RCC 7860 (cell line): ENCODE data around the gene SELENOO.

ENCODE experiments used
- DNase-seq: peaks from one replicate; pipeline ENCODE4 v3.0.0-alpha.2; 2015; ENCODE audit warnings: low spot score
- FAIRE-seq: peaks from 2 replicates; lab custom pipeline; 2012; peaks lifted over from hg19 to GRCh38; lab: Jason Lieb, UNC

Gene SELENOO

DNA sequence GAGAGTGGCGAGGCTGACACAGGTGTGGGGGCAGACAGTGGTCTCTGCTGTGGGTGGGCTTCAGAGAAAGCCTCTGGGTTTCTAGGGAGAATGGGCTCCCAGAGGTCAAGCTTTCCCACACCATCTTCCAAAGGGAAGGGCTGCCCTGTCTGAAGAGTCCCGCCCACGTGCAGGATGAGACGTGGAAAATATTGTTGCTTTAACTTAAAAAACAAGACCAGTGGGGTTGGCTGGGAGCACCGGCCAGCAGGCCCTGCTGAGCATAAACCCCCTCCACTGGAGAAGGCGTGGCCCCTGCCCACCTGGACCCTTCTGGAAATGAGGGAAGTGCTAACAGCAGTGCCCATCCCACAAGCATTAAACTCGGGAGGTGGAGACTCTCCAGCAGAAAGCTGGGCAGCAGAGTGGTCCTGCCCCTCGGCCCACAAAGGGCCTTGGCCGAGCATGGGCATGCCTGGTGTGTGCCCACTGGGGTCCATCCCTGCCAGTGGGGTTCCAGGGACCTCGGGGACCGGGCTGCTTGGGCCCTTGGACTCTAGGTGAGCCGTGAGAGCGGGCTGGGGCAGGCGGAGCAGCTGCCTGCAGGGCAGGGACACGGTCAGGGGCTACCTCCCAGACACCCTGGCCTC, 15.4 kb downstream of the SELENOO start:
- FAIRE-seq, result no peak
- no peak for DNase-seq

DNA sequence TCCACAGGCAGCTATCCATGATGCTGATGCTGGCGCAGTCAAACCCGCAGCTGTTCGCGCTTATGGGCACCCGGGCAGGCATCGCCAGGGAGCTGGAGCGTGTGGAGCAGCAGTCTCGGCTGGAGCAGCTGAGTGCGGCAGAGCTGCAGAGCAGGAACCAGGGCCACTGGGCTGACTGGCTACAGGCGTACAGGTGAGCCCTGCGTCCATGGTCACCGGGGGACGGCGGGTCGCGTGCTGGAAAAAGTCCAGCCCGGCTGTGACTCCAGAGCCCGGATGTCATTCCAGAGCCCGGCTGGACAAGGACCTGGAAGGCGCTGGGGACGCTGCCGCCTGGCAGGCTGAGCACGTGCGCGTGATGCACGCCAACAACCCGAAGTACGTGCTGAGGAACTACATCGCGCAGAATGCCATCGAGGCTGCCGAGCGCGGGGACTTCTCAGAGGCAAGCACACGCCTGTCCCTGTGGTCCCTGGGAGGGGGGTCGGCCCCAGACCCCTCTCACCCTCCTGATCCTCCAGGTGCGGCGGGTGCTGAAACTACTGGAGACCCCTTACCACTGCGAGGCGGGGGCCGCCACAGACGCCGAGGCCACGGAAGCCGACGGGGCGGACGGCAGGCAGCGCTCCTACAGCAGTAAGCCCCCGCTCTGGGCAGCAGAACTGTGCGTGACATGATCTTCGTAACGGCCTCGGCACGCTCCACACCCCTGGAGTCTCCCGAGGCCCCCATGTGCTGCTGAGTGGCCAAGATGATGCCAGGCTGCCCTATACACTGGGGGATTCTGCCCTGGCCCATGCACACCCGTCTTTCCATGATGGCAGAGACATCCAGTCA, 16.1 kb downstream of the SELENOO start:
- DNase-seq (no peak), FAIRE-seq (no peak)

DNA sequence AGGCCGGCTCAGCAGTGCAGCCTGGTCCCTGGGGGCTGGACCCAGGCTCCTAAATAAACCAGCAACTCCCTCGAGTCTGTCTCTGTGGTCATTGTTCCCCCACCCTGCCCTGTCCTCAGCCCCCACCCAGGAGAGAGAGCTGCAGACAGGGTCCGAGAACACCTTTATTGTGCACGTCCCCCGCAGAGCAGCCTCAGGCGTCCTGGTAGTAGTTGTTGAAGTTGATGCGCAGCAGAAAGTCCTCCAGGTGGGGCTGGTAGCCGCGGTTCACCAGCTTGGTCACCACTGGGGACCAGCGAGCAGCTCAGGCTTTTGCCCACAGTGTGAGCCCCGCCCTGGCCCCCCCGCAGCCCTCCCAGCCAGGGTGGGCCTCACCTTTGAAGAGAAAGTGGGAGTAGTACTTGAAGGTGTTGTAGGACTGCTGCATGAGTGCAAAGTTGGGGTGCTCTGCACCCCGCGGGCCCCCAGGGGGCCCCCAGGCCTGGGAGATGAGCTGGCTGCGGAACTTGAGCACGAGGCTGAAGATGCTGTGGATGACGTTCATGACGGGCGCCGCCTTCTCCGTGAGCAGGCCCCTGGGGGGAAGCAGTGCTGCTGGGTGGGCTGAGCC, 16.8 kb downstream of the SELENOO start:
- FAIRE-seq (no peak), DNase-seq (no peak)

DNA sequence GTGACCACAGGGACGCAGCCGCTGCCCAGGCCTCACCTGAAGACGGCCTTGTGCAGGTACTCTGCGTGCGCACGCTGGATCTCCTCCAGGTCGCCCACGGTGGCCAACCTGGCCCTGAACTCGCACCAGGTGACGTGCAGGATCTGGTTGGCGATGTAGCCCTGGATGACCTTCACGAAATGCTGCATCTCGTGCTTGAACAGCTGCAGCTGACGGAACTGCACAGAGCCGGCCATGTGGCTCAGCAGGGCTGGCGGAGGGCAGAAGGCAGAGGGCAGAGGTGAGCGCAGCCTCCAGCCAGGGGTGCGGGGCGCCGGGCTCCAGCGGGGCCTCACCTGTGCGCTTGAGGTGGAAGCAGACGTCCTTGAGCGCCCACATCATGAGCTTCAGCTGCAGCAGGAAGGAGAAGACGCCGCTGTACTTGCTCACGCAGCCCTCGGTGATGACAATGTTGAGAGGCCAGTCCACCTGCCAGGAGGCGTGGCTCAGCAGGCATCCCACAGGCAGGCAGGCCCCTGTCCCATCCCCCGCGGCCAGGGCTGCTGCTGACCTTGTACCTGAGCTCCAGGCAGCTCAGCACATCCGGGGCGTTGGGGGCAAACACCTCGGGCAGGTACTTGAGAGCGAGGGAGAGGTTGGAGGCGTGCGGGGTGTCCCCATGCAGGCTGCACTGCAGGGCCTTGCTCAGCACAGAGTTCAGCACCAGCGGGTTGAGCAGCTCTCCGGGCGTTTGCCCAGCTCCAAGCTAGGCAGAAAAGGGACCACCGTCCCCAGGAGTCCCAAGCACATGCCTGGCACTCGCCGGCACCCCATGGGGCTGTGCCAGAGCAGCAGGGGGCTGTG, 17.6 kb downstream of the SELENOO start:
- no peak for DNase-seq
- FAIRE-seq, result no peak

DNA sequence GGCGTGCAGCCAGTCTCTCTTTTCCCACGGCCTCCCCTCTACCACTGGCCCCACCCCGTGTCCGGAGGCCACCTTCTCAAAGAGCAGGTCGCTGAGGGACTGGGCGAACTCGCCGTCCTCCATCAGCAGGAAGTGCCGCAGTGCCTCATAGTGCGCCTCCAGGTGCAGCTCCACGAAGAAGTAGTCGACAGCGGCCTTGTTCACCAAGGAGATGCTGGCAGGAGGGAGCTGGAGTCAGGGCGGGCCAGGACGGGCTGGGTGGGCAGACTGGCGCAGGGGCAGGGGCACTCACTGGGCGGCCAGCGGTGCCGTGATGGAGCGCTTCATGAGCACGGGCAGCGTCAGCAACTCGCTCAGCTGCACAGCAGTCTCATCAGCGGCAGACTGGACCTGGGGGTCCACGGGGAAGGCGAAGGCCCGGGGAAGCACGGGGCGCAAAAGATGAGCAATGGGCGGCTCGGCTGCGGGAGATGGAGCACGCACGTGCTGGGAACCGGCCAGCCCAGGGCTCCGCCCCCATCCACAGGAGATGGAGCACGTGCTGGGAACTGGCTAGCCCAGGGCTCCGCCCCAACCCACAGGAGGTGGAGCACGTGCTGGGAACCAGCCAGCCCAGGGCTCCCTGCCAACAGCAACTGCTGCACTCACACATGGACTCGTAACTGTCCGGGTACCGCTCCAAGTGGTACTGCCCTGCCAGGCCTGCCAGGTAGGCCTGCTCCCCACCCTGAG, 18.4 kb downstream of the SELENOO start:
- no peak for DNase-seq
- FAIRE-seq, result no peak

DNA sequence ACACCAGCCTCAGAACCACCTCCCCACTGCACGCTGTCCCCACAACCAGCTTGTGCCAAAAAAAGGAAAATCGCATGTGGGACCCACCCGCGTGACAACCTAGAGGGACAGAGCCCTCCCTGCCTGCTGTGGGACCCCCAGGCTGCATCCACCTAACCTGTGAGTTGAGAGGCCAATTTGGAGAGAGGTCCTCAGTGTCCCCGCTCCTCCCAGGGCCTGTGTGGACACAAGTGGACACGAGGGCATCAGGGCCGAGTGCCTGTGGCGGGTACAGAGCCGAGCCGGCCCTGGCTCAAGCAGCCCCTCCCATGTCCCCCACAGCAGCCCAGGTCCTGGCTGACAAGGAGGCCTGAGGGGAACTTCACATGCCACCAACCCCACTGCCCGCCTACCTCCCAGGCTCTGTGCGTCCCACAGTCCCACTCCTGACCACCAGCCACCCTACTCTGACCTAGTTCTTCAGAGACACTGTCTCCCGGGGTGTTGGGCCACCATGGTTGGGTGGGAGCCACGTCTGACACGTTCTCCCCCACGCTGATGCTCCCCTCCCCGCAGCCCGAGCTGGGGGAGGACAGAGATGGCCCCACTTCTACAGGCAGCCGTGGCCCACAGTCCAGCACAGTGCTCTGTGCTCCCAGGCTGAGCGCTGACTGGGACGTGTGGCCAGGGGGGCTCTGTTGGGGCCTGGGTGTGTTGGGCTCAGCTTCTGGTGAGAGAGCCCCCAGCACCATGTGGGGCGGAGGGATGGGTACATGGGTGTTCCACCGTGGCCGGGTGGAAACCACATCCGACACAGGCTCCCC, 19.2 kb downstream of the SELENOO start:
- DNase-seq (no peak), FAIRE-seq (no peak)

DNA sequence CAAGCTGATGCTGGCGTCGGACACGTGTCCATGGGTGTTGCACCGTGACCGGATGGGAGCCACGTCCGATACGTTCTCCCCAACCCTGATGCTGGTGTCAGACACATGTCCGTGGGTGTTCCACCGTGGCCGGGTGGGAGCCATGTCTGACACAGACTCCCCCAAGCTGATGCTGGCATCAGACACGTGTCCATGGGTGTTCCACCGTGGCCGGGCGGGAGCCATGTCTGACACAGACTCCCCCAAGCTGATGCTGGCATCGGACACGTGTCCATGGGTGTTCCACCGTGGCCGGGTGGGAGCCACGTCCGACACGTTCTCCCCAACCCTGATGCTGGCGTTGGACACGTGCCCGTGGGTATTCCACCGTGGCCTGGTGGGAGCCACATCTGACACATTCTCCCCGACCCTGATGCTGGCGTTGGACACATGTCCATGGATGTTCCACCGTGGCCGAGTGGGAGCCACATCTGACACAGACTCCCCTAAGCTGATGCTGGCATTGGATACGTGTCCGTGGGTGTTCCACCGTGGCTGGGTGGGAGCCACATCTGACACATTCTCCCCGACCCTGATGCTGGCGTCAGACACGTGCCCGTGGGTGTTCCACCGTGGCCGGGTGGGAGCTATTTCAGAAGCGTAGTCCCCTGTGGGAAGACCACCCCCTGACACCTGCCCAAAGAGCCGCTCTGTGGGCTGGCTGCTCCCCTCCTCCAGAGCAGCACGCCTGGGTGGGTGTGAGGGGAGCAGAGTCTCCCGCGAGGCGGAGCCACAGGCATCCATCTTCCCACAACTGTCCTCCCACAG, 20.0 kb downstream of the SELENOO start:
- FAIRE-seq, result no peak
- no peak for DNase-seq

DNA sequence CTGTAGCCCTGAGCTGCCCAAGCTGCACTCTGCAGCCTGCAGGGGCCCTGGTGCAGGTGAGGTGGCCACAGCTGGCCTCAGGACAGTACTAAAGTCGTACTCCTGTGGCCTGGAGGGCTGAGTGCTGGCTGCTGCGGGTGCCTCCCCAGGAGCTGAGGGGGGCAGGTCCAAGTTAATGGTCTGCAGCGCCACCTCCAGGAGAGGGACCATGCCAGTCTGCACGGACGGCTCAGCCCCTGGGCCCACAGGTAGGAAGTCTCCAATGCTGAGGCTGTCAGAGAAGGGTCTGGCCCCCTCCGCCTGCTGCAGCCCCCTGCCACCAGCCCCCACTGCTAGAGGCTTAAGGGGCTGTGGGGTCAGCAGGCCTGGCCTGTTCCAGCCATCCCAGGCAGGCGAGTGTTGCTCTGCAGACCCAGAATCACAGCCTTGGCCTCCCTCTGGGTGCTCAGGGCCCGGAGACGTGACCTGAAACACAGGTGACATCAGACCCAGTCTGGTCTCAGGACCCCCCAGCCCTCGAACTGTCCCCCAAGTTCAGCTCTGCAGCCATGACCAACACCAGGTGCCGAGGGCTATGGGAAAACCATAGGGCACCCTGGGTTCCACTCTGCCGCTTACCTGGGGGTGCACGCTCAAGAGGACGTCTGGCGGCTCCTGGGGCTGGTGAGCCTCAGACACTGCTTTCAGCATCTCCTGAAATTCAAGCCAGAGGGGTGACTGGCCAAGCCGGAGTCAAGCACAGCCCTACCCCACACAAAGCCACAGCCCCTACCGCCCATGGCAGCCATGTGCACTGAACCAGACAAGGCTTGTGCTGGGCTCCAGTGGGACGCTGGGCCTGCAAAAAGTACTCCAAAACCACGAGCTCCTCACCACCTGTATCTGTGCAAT, 20.8 kb downstream of the SELENOO start:
- no peak for FAIRE-seq
- DNase-seq, result no peak

DNA sequence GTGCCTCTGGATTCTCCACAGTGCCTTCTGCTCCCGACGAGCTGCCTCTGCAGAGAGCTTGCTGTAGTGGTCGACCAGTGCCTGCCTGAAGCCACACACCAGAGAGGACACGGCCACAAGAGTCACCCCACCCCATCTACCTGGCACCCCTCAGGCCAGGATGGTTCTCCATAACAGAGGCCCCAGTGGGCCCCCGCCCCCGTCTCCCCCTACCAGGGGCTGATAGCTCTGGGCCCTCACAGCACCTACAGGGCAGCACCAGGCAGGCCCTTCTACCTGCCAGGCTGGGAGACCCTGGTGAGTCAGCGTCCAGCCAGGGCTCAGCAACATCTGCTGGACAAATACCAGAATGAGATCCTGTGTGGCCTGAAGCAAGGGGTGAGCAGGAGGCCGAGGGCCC, 21.7 kb downstream of the SELENOO start:
- DNase-seq (no peak), FAIRE-seq (no peak)

DNA sequence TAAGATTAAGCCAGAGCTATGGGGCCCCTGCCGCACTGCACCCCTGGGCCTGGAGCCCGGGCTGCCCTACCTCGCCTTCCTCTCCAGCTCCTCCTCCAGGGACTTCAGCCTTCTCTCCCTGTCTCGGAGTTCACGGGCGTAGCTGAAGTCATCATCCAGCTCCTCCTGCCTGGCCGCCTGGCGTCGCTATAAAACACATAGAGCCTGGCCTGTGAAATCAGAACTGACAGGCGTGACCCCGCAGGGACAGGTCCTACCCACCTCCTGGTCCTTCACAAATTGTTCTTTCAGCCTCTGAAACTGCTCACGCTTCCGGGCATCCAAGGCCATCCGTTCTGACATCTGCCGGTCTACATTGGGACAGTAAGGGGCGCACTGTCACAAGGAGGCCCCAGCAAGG, 23.3 kb downstream of the SELENOO start:
- FAIRE-seq (no peak), DNase-seq (no peak)

DNA sequence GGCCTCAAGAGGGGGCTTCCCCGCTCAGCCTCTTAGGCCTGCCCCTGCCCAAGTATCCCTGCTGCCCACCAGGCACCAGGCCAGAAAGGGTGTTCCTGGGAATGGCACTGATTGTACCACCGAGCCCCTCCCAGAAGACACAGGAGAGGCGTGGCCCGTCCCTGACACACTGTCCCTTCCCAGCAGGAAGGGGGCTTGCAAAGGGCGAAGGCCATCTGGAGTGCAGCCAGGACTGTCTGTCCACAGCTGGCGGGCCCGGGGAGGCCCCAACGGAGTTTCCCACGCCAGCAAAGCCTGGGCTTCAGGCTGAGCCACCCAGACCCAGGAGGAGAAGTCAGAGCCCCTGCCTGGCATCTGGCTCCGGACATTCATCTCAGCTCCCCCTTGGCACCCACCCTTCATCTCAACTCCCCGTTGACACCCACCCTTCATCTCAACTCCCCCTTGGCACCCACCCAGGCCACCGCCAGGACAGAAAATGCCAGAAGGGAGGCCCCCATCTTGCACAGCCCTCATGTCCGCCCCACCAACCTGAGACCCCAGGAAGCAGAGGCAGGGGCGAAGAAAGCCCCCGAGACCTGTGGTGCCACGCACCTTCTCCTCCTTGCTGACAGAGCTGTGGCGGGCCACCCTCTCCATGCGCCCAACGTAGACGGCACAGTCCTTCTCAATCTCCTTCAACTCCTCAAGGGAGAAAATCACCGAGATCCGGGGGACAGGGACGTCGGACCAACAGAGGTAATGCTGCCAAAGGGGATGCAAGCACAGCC, 24.6 kb downstream of the SELENOO start:
- no peak for FAIRE-seq
- DNase-seq, result no peak

DNA sequence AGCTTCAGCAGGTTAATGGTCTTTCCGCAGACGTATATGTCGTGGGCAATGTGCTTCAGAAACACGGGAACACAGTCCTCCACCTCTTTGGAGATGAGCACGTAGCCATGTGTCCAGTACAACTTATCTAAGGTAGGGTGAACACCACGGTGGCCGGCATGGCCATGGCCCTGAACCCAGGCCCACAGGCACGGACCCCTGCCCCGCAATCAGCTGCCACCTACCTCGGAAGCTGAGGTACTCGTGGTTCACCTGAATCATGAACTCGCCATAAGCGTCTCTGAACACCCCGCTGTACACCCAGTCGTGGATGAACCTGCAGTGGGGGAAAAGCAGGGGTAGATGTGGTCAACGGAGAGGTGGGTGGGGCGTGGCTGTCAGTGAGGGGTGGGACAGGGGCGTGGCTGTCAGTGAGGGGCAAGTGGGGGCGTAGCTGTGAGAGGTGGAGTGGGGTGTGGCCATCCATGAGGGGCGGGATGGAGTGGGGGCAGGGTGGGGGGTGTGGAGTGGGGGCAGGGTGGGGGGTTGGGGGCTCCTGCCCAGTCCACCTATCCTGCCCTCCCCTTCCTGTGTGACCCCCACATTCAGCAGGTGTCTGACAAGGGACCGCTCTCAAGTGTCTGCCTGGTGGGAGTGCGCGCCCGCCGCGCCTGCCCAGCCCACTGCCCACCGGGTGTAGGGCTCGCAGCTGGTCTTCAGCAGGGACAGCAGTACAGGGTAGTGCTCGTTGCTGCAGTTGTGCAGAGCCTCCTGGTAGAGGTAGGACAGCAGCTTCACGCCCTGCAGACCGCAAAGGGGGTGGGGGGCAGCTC, 25.5 kb downstream of the SELENOO start:
- no peak for FAIRE-seq

DNA sequence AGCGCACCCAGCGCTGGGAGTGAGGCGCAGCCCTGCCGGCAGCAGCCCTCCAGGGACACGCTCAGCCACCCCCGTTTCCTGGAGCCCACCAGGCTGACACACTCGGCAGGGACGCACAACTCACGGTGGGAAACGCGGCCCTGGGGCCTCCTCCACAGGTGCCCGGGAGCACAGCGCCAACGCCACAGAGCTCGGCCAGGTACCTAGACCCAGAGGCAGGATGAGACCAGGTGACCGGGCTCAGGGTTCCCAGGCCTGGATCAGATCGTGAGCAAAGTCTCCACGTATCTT, 26.0 kb downstream of the SELENOO start:
- DNase-seq (no peak), FAIRE-seq (no peak)

More for the DNA sequence above, 25.5 kb downstream of the SELENOO start:
- no peak for DNase-seq

DNA sequence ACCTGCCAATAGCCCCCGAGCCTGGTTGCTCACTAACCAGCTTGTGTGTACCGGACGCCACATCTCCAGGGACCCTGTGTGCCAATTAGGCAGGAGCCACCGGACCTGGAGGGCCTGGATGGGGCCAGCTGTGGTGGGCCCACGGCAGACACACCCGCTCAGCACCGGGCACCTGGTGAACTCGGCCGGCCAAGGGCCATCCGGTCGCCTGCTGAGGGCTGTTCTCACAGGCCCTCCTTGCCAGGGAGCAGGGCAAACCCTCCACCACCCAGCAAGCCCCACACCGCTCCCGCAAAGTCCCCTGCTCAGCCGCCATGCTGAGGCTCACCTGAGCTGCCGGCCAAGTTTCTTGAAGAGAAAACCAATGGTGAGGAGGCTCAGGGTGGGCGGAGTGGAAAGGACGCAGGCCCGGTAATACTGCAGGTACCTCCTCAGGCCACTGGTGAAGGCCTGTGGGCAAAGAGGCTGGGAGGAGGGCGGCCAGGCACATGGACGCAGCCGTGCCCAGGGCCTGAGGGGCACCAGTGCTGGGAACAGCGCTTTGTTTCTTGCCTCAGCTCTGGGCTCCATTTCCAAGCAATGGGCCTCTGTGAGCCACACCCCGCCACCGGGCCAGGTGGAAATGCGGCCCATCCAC, 26.9 kb downstream of the SELENOO start:
- no peak for FAIRE-seq

DNA sequence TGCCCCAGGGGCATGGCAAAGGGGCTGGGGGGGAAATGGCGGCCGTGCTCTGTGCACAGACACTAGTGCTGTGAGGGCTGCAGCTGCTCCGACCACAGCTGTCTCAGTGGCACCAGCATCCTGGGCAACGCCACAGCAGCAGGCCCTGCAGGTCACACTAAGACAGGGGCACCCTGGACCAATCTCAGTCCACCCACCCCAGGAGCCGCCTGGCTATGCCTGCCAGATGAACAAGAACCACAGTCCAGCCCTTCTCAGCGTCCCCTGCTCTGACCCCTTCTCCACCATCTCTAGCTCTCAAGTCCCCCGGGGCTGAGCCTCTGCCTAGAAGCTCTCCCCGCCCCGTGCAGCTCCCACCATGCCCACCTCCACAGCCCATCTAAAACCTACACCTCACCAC, 27.6 kb downstream of the SELENOO start:
- DNase-seq (no peak), FAIRE-seq (no peak)

More for the DNA sequence above, 26.9 kb downstream of the SELENOO start:
- DNase-seq, result no peak

DNA sequence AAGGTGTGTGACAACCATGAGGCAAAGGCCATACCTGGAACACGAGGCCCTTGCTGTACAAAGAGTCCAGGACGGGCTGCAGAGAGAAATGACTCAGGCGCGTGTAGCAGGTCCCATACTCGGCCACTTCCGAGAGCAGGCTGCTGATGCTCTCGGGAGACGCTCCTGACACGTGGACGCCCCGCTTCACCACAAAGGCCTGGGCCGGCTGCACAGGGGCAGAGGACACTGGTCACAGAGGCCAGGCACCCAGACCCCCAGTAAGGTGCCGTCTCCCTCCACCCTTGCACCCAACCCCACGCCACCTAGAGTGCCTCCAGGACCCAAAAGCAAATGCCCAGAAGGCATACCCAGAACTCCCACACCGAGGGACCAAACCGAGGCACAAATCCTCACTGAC, 28.6 kb downstream of the SELENOO start:
- DNase-seq (no peak), FAIRE-seq (no peak)
